ENCODE data around the gene PDXP. TPM values are rescaled to one million over a fixed set of nuclear protein-coding genes. Genes with fewer than 3 reads are reported as not detected.
A peak's percentile ranks its signal among the peaks of the same experiment; 100 is the strongest.

Gene PDXP
- total and polyA plus RNA-seq, 3 donors from 2014 or later: 51.9 to 117 (median 95.7) TPM

GRCh38 chr22:37672206-37672919, 13.8 kb downstream of the PDXP start:
- no peaks in the 10 kb centered on the region for H3K9me3 ChIP-seq
- intact Hi-C loops (cut with DNase I; ENCODE audit: low total_unique reads): no loop called here
- WGBS, 2 donors: 73 to 87% methylated on average over 13 to 15 of the region's 15 CpGs
- TF ChIP-seq POLR2A (IDR thresholded peaks at IDR 0.05) (no peak), CTCF (IDR thresholded peaks at IDR 0.05) (no peak)
- no peaks in the 10 kb centered on the region for H3K36me3 ChIP-seq (ENCODE audit: low read depth, missing control alignments)
- H3K27ac ChIP-seq: no peak overlapping the region
- DNase-seq: no peak
- peaks cover 18% of the 10 kb centered on the region for H3K4me1 ChIP-seq
- H3K4me3 ChIP-seq: no peak overlapping the region
- H3K27me3 ChIP-seq: no peaks in the 10 kb centered on the region

- H3K27me3 ChIP-seq: no peaks in the 10 kb centered on the region
- H3K4me3 ChIP-seq: no peak overlapping the region
- TF ChIP-seq POLR2A (IDR thresholded peaks at IDR 0.05): no peak
- no peak for TF ChIP-seq CTCF (IDR thresholded peaks at IDR 0.05)
- H3K4me1 ChIP-seq: peaks cover 25% of the 10 kb centered on the region
- intact Hi-C loops (cut with DNase I; ENCODE audit: low total_unique reads): no loop called here
- H3K36me3 ChIP-seq (ENCODE audit: low read depth, missing control alignments): no peaks in the 10 kb centered on the region
- no peak for DNase-seq
- H3K27ac ChIP-seq: no peak overlapping the region
- 85 to 100% methylated on average over 2 to 11 of the region's 11 CpGs for WGBS, 2 donors
- H3K9me3 ChIP-seq: no peaks in the 10 kb centered on the region
Observed at GRCh38 chr22:37672920-37673455, 14.5 kb downstream of the PDXP start.

- Histone ChIP-seq H3K4me3 (no peak overlapping the region), H3K27ac (peak overlapping the region; percentile 88 to 92), H3K9me3 (no peaks in the 10 kb centered on the region), H3K4me1 (peaks cover 30% of the 10 kb centered on the region), H3K27me3 (no peaks in the 10 kb centered on the region), H3K36me3 (ENCODE audit: low read depth, missing control alignments) (no peaks in the 10 kb centered on the region)
- TF ChIP-seq CTCF (IDR thresholded peaks at IDR 0.05) (no peak), POLR2A (IDR thresholded peaks at IDR 0.05) (no peak)
- DNase-seq: no peak
- intact Hi-C loops (cut with DNase I; ENCODE audit: low total_unique reads): no loop called here
- WGBS, 2 donors: 80 to 84% methylated on average over 11 to 12 of the region's 12 CpGs
Observed at GRCh38 chr22:37674248-37674647, 15.7 kb downstream of the PDXP start.

- intact Hi-C loops (cut with DNase I; ENCODE audit: low total_unique reads): no loop called here
- TF ChIP-seq POLR2A (IDR thresholded peaks at IDR 0.05): no peak
- no peak for TF ChIP-seq CTCF (IDR thresholded peaks at IDR 0.05)
- Histone ChIP-seq H3K4me1 (peaks cover 30% of the 10 kb centered on the region), H3K27me3 (no peaks in the 10 kb centered on the region), H3K27ac (peak within 1 kb of the TSS; percentile 88 to 92), H3K36me3 (ENCODE audit: low read depth, missing control alignments) (no peaks in the 10 kb centered on the region), H3K4me3 (peak within 1 kb of the TSS; percentile 57 to 69), H3K9me3 (no peaks in the 10 kb centered on the region)
- DNase-seq: peak; percentile 98
- 0 to 1% methylated on average over 8 to 29 of the region's 34 CpGs for WGBS, 2 donors
Observed at GRCh38 chr22:37674951-37675929, 16.7 kb downstream of the PDXP start, which contains the start of gene LGALS1. TSS of gene LGALS1 (plus strand) at chr22:37675636. CDS start at chr22:37675703, 67 bp downstream.
